ENCODE results near the gene KIAA1217. TPM values are rescaled to one million over a fixed set of nuclear protein-coding genes. Genes with fewer than 3 reads are reported as not detected.

KIAA1217 gene
- polyA plus RNA-seq, 2 of the 4 experiments (the other 2 are of a cell fraction) = 1.5 to 2.7 TPM

- Histone ChIP-seq H3K4me1 (0 out of 3 replicates have a peak, but pooled peaks cover 4% of the 10 kb centered on the region), H3K9me3 (0 out of 3 replicates have a peak, but pooled peaks cover 2% of the 10 kb centered on the region), H3K4me2 (no peak overlapping the region), H3K27ac (no peak overlapping the region), H3K4me3 (no peak overlapping the region)
- ChIA-PET POLR2A (no interaction called here), CTCF (no interaction called here)
- DNase-seq (ENCODE audit: low read depth in 1 of 2, low spot score in 1 of 2) (no peak), ATAC-seq (no peak), FAIRE-seq (no peak)
- TF ChIP-seq ESRRA (IDR thresholded peaks at IDR 0.05; ENCODE audit: borderline replicate concordance, low read length) (no peak), KDM5A (IDR thresholded peaks at IDR 0.05) (no peak)
- WGBS (ENCODE audit: missing lambda C conversion rate) = 80% methylated on average over 4 of the region's 4 CpGs
These were observed 246.5 kb downstream of the KIAA1217 start for GRCh38 chr10:24455447-24455846.

- Histone ChIP-seq H3K27ac (no peak overlapping the region), H3K4me2 (no peak overlapping the region), H3K4me3 (no peak overlapping the region), H3K9me3 (0 out of 3 replicates have a peak, but pooled peaks cover 2% of the 10 kb centered on the region), H3K4me1 (0 out of 3 replicates have a peak, but pooled peaks cover 4% of the 10 kb centered on the region)
- WGBS (ENCODE audit: missing lambda C conversion rate) = 30% methylated on average over 4 of the region's 4 CpGs
- TF ChIP-seq RFX5 (IDR thresholded peaks at IDR 0.05) (no peak), SREBF2 (IDR thresholded peaks at IDR 0.05) (no peak), ZNF302 (CRISPR knock-in tag; IDR thresholded peaks at IDR 0.05) (no peak), RNF2 (IDR thresholded peaks at IDR 0.05; ENCODE audit: borderline replicate concordance, low read depth) (no peak), KDM1A (IDR thresholded peaks at IDR 0.05; ENCODE audit: low read depth) (no peak), MAFK (IDR thresholded peaks at IDR 0.05; ENCODE audit: partially characterized antibody) (no peak), ATOH8 (CRISPR knock-in tag; IDR thresholded peaks at IDR 0.05; ENCODE audit: low read depth) (no peak), MAZ (IDR thresholded peaks at IDR 0.05; ENCODE audit: borderline replicate concordance, low read depth, low read length) (no peak), NFE2L2 (conservative IDR thresholded peaks at IDR 0.05; ENCODE audit: low read length) (no peak), RCOR1 (IDR thresholded peaks at IDR 0.05; ENCODE audit: low read depth, low read length) (no peak), TFCP2L1 (CRISPR knock-in tag; IDR thresholded peaks at IDR 0.05) (no peak), HEYL (CRISPR knock-in tag; IDR thresholded peaks at IDR 0.05) (no peak), JUN (IDR thresholded peaks at IDR 0.05) (no peak), CHD4 (IDR thresholded peaks at IDR 0.05; ENCODE audit: borderline replicate concordance) (no peak), HOXB13 (CRISPR knock-in tag; IDR thresholded peaks at IDR 0.05; ENCODE audit: low read depth) (no peak), GATA3 (IDR thresholded peaks at IDR 0.05; ENCODE audit: borderline replicate concordance) (no peak), CTCF (IDR thresholded peaks at IDR 0.05) (no peak)
- peak in 1 of 2 experiments; percentile 21 for DNase-seq (ENCODE audit: low read depth in 1 of 2, low spot score in 1 of 2)
- no peak for ATAC-seq
- no peak for FAIRE-seq
- ChIA-PET POLR2A (no interaction called here), CTCF (interaction anchor here (1.4 kb wide), 1 partner anchor 462 kb away, joined by 3 read pairs; no protein-coding TSS in a partner anchor)
These were observed 247.4 kb downstream of the KIAA1217 start for GRCh38 chr10:24456322-24456721.

- 51% methylated on average over 7 of the region's 7 CpGs for WGBS (ENCODE audit: missing lambda C conversion rate)
- Histone ChIP-seq H3K27ac (no peak overlapping the region), H3K9me3 (0 out of 3 replicates have a peak, but pooled peaks cover 2% of the 10 kb centered on the region), H3K4me2 (no peak overlapping the region), H3K4me1 (0 out of 3 replicates have a peak, but pooled peaks cover 4% of the 10 kb centered on the region), H3K4me3 (no peak overlapping the region)
- TF ChIP-seq SREBF2 (IDR thresholded peaks at IDR 0.05) = no peak
- POLR2A ChIA-PET = no interaction called here
- CTCF ChIA-PET = interaction anchor here (1.4 kb wide), 1 partner anchor 463 kb away, joined by 3 read pairs; no protein-coding TSS in a partner anchor
- ATAC-seq (peak in 1 of 2 experiments; percentile 13; a peak in 1 of 6 replicates), DNase-seq (ENCODE audit: low read depth in 1 of 2, low spot score in 1 of 2) (peak in 1 of 2 experiments; percentile 26), FAIRE-seq (no peak)
These were observed 248.9 kb downstream of the KIAA1217 start for GRCh38 chr10:24457661-24458318.
